SU-DHL-6 (cell line): ENCODE results near the gene TENT5A.

Experiments used
- H2AFZ ChIP-seq: fragments of 200-600 bp; sonication (generic); 2 replicates; pipeline ENCODE4 v1.6.1; 2014; ENCODE audit warnings: low read depth, mild to moderate bottlenecking, moderate library complexity, mixed read lengths, antibody characterized with exemption, low read length; ENCODE audit not compliant: severe bottlenecking
- H3F3A ChIP-seq: fragments of 200-600 bp; shearing (Covaris generic); 2 replicates; pipeline ENCODE4 v1.6.0; 2016; ENCODE audit warnings: antibody characterized with exemption, mild to moderate bottlenecking; ENCODE audit not compliant: insufficient read depth
- H3K27ac ChIP-seq: fragments of 200-600 bp; sonication (generic); 2 replicates; pipeline ENCODE4 v1.5.1; 2016; ENCODE audit warnings: low read depth, mild to moderate bottlenecking, low read length, moderate library complexity, mixed read lengths
- H3K27me3 ChIP-seq: fragments of 200-600 bp; sonication (generic), shearing (Covaris generic); 2 replicates; pipeline ENCODE4 v1.6.0; 2014; ENCODE audit warnings: mild to moderate bottlenecking, low read length
- H3K36me3 ChIP-seq: fragments of 200-600 bp; sonication (generic); 2 replicates; pipeline ENCODE4 v1.6.1; 2014; ENCODE audit warnings: mild to moderate bottlenecking, low read length, mixed read lengths
- H3K4me2 ChIP-seq: fragments of 300-600, 200-600 bp; shearing (Covaris generic), sonication (generic); 2 replicates; pipeline ENCODE4 v1.6.0; 2014; ENCODE audit warnings: low read length, low read depth, mild to moderate bottlenecking; ENCODE audit not compliant: poor library complexity, severe bottlenecking
- H3K4me3 ChIP-seq: fragments of 200-600 bp; sonication (generic); 2 replicates; pipeline ENCODE4 v1.5.1; 2014; ENCODE audit warnings: antibody characterized with exemption, low read length, mild to moderate bottlenecking, mixed read lengths; ENCODE audit not compliant: insufficient read depth, poor library complexity, severe bottlenecking
- H3K79me2 ChIP-seq: fragments of 200-600 bp; sonication (generic); 2 replicates; pipeline ENCODE4 v1.6.1; 2014; ENCODE audit warnings: mild to moderate bottlenecking, low read length, moderate library complexity; ENCODE audit not compliant: insufficient read depth
- H3K9ac ChIP-seq: fragments of 200-600 bp; sonication (generic); 2 replicates; pipeline ENCODE4 v1.7.0; 2014; ENCODE audit warnings: mild to moderate bottlenecking, low read length
- H3K9me2 ChIP-seq: fragments of 200-600 bp; sonication (generic); replicated peaks from 2 replicates; pipeline ENCODE4 v1.6.1; 2014; ENCODE audit warnings: low read length; ENCODE audit not compliant: insufficient read depth
- H3K9me3 ChIP-seq: fragments of 200-600 bp; sonication (generic); 2 replicates; pipeline ENCODE4 v1.6.1; 2014; ENCODE audit warnings: low read length, mixed read lengths; ENCODE audit not compliant: insufficient read depth
- H4K20me1 ChIP-seq: fragments of 200-600 bp; sonication (generic); 2 replicates; pipeline ENCODE4 v1.6.1; 2014; ENCODE audit warnings: low read depth, mild to moderate bottlenecking, antibody characterized with exemption, low read length, moderate library complexity, mixed read lengths
- EZH2phosphoT487 ChIP-seq: fragments of 200-600 bp; sonication (generic), shearing (Covaris generic); conservative IDR thresholded peaks from 2 replicates; pipeline ENCODE4 v1.6.1; 2018; ENCODE audit warnings: mild to moderate bottlenecking, antibody characterized with exemption, low read length, moderate library complexity, mixed read lengths
- TF ChIP-seq, protein P1 (sequence below): fragments of 200-600 bp; sonication (generic); IDR thresholded peaks from one replicate; pipeline ENCODE4 v1.5.1; 2017; ENCODE audit warnings: antibody characterized with exemption, mild to moderate bottlenecking, low read length, moderate library complexity; ENCODE audit not compliant: insufficient read depth, poor library complexity, severe bottlenecking

Gene TENT5A

DNA sequence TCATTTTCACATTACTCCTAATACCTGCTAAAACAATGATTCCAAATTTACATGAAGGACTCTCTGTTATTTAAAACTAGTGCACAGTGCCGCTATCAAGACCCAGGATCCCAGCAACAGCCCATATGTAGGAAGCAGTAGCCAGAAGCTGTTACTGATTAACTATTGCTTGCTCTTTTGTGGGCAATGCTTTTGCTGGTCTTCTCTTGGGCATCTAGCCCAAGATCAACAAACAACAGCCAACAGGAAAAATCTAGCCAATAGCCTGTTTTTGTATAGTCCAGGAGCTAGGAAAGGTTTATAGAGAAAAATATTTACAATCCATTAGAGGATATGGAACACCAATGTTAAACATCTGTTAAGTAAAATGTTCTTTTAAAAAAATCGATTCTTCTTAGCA is 22.1 kb upstream of the TENT5A start:
- Histone ChIP-seq H3K36me3 (no peaks in the 10 kb centered on the region), H4K20me1 (no peaks in the 10 kb centered on the region), H3K4me3 (no peak overlapping the region), H3K27ac (no peak overlapping the region), H3K4me2 (no peak overlapping the region), H3K79me2 (no peaks in the 10 kb centered on the region), H3K27me3 (no peaks in the 10 kb centered on the region), H3K9me3 (no peaks in the 10 kb centered on the region), H3K9ac (no peak overlapping the region), H3F3A (no peaks in the 10 kb centered on the region), H2AFZ (no peak overlapping the region), H3K9me2 (no peaks in the 10 kb centered on the region)
- TF ChIP-seq EZH2phosphoT487 = no peak
- TF ChIP-seq, protein P1, sequence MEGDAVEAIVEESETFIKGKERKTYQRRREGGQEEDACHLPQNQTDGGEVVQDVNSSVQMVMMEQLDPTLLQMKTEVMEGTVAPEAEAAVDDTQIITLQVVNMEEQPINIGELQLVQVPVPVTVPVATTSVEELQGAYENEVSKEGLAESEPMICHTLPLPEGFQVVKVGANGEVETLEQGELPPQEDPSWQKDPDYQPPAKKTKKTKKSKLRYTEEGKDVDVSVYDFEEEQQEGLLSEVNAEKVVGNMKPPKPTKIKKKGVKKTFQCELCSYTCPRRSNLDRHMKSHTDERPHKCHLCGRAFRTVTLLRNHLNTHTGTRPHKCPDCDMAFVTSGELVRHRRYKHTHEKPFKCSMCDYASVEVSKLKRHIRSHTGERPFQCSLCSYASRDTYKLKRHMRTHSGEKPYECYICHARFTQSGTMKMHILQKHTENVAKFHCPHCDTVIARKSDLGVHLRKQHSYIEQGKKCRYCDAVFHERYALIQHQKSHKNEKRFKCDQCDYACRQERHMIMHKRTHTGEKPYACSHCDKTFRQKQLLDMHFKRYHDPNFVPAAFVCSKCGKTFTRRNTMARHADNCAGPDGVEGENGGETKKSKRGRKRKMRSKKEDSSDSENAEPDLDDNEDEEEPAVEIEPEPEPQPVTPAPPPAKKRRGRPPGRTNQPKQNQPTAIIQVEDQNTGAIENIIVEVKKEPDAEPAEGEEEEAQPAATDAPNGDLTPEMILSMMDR = no peak

DNA sequence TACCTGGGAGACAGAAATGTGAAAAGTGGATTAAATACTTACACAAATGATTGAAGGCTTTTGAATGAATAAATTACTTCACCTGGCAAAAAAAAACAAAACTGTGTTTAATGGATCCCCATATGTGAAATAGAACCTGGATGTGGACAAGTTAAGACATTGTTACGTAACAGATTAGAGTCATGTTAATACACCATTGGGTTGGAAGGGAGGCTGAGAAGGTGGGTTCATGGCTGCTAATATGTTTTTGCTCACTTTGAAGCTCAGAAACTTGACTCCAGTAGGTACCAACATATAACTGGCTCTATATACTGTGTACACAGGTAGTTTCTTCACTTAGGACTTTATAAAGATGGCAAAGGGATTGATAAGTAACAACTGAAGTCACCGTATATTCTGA is 21.4 kb upstream of the TENT5A start:
- H3K9me3 ChIP-seq = no peaks in the 10 kb centered on the region
- TF ChIP-seq, protein P1 = no peak
- TF ChIP-seq EZH2phosphoT487 = no peak
- no peaks in the 10 kb centered on the region for H4K20me1 ChIP-seq
- no peaks in the 10 kb centered on the region for H3F3A ChIP-seq
- no peaks in the 10 kb centered on the region for H3K27me3 ChIP-seq
- H3K9me2 ChIP-seq = no peaks in the 10 kb centered on the region
- H3K9ac ChIP-seq = no peak overlapping the region
- H3K79me2 ChIP-seq = no peaks in the 10 kb centered on the region
- H3K36me3 ChIP-seq = no peaks in the 10 kb centered on the region
- H3K27ac ChIP-seq = no peak overlapping the region
- H3K4me3 ChIP-seq = no peak overlapping the region
- no peak overlapping the region for H3K4me2 ChIP-seq
- no peak overlapping the region for H2AFZ ChIP-seq

DNA sequence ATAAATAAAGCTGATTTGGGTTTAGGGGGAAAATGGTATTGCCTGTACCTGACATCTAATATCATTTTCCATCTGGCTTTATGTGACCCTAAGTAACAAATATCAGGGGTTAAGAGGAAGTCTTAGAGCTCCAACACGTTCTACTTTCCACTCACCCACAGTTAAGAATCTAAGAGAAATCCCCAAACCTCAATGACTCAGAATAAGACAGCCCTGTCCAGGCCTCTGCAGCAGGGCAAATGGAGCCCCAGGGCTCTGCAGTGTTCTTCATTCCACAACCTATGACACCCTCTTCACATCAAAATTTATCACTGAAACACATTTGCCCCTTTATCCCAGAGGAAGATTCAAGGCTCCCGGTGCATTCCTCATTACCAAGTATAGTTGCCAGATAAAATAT is 20.3 kb upstream of the TENT5A start:
- Histone ChIP-seq H3K9me2 (no peaks in the 10 kb centered on the region; the same call in 1 of the 2 replicates), H3K36me3 (no peaks in the 10 kb centered on the region), H4K20me1 (no peaks in the 10 kb centered on the region), H3K27ac (no peak overlapping the region), H3F3A (no peaks in the 10 kb centered on the region), H3K79me2 (no peaks in the 10 kb centered on the region), H3K27me3 (no peaks in the 10 kb centered on the region), H3K4me2 (no peak overlapping the region), H3K9me3 (no peaks in the 10 kb centered on the region), H3K4me3 (no peak overlapping the region), H3K9ac (no peak overlapping the region), H2AFZ (no peak overlapping the region)
- TF ChIP-seq, protein P1 = no peak
- no peak for TF ChIP-seq EZH2phosphoT487
